Measurements from ENCODE around the gene FZD7.

The FZD7 gene

GRCh38 chr2:202009581-202009980 is 24.1 kb upstream of the FZD7 start:
- H3K4me3 ChIP-seq (ENCODE audit: low read length): no peak overlapping the region
- no peak for TF ChIP-seq CTCF (conservative IDR thresholded peaks at IDR 0.05; ENCODE audit: low read length)
- no peak for DNase-seq (ENCODE audit: low read depth)

DNA sequence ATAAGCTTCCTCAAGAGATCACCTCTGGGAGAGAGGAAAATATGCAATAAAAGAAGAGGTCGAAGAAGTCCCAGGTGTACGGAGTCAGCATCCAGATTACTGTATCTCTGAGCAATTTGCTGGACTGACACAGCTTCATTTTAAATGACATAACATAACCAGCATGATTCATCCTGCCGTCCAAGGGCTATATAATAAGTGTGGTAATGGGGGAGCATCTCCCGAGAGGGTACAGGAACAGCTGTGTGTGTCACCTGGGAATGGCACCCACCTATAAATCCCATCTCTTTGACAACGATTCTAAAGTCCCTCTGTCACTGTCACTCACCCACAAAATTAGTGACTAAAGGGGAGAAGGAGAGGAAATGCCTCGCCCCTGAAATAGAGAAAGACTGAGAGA is 19.3 kb upstream of the FZD7 start:
- no peak for TF ChIP-seq CTCF (conservative IDR thresholded peaks at IDR 0.05; ENCODE audit: low read length)
- no peak overlapping the region for H3K4me3 ChIP-seq (ENCODE audit: low read length)
- DNase-seq (ENCODE audit: low read depth): no peak

DNA sequence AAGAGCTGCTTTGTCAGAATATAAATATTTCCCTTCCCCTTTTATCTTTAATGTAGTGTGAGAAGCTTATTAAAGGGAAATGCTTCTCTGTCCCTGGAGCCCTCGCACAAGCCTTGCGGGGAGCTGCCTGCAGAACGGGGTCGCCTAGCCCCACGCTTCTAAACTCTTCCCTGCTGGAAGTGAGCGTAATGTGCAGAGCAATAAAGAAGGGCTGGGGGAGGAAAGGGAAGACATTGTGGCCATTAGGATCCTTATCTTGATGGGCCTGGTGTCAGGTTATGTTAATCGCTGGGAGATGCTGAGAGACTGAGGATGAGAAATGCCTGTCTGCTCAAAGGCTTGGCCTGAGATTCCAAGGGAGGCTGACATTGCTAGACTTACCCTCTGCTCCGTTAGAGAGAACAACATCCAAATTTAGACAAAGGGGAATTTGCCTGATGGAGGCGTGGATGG is 18.9 kb upstream of the FZD7 start:
- H3K4me3 ChIP-seq (ENCODE audit: low read length): no peak overlapping the region
- DNase-seq (ENCODE audit: low read depth): no peak
- no peak for TF ChIP-seq CTCF (conservative IDR thresholded peaks at IDR 0.05; ENCODE audit: low read length)

DNA sequence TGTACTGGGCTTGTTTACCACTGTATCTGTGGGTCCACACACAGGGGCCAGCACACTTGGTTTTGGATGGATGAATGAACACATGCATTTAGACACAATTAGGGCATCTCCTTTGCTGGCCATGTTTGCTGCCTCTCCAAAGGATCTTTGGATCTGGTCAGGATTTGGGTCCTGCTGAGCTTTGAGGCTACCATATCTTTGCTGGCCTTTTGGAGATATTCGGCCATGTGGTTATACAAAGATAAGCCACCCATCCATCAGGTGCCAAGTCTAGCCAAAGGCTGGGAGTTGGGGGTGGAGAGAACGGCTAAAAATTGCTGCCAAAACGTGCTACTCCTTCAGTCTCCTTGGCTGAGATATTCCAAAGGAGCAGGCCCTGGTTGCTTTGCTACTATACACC is 18.2 kb upstream of the FZD7 start:
- no peak overlapping the region for H3K4me3 ChIP-seq (ENCODE audit: low read length)
- TF ChIP-seq CTCF (conservative IDR thresholded peaks at IDR 0.05; ENCODE audit: low read length): no peak
- no peak for DNase-seq (ENCODE audit: low read depth)

- no peak for DNase-seq (ENCODE audit: low read depth)
- TF ChIP-seq CTCF (conservative IDR thresholded peaks at IDR 0.05; ENCODE audit: low read length): no peak
- H3K4me3 ChIP-seq (ENCODE audit: low read length): no peak overlapping the region
Measured at GRCh38 chr2:202016579-202017227, 17.0 kb upstream of the FZD7 start.

DNA sequence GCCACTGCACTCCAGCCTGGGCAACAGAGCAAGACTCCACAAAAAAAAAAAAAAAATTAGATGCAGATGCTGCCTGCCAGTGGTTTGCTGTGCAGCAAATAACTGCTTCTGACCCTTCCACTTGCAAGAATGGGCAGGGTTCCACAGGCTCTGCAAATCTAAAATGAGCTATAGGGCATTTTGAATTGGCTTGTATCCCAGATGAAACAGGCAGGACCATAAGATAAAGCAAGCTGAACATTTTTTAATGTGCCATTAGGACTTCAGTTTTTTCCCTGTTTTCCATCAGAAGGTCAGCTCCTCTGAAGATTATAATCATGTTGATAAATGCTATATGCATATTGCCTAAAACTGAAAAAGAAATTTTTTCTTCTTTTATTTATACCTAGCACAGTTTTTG is 15.7 kb upstream of the FZD7 start:
- no peak overlapping the region for H3K4me3 ChIP-seq (ENCODE audit: low read length)
- no peak for DNase-seq (ENCODE audit: low read depth)
- TF ChIP-seq CTCF (conservative IDR thresholded peaks at IDR 0.05; ENCODE audit: low read length): no peak

DNA sequence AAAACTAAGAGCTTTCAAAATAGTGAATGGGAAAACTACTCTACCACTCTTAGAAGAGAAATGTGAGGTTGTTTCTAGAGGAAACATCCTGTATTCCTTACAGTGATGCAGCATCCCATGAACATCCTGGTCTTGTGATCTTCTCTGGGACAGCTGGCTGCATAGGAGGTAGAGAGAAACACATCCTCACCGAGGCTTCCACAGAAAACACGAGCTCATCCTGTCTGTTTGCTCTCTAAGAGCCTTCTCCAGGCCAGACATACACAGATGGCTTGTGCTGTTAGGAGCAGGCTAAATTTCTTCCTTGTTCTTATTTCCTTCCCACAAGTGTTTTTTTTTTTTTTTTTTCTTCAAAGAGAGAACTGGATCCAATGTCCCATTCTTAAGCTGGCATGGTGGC is 14.7 kb upstream of the FZD7 start:
- no peak overlapping the region for H3K4me3 ChIP-seq (ENCODE audit: low read length)
- no peak for DNase-seq (ENCODE audit: low read depth)
- no peak for TF ChIP-seq CTCF (conservative IDR thresholded peaks at IDR 0.05; ENCODE audit: low read length)
